HG03521 (cell line): ENCODE data around the gene MRTO4.
"Not testable (repeated sequence)": the region's sequence is repeated elsewhere in the genome, so short reads cannot be mapped to it uniquely, and the experiment has no call there.

Experiments
- ATAC-seq: cut with Tn5 transposase; IDR thresholded peaks from one replicate; pipeline ENCODE4 v1.9.1; 2021; ENCODE audit warnings: mild to moderate bottlenecking, moderate library complexity; ENCODE audit not compliant: unreplicated experiment

MRTO4 gene

DNA sequence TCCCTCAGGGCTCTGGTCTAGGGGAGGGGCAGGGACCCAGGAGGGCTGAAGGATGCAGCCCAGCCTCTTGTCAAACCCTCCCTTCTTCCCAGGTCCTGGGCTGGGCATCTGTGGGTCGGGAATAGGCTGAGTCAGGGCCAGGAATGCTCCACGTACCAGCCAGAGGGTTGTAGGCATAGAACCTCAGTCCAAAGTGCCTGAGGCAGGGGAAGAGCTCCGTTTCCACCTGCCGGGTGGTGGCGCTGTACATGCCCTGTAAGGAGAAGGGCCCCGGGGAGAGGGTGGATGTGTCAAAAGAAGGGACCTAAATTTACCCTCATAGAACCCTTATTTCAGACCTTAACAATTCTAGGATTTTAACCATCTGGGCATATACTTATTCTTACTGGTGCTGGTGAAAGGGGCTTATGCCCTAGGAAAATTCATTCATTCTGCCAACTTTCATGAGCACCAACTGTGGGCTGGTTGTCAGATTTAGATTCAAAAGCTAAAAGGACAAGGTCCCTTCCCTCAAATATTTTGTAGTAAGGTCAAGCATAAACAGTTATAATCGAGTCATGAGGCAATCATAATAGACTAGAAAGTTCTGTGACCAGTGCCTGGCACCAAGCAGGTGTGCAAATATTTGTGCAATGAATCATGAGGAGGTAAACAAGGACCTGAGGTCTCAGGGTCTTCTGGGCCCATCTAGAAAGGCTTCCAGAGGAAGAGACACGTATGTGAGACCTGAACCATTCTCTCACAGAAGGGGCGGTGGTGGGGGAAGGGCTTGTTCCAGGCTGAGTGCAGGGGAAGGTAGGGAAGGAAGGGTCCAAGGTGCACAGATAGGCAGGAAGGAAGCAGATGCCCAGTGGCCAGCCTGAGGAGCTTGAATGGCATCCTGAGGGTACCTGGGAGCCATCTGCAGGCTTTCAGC is 18.1 kb downstream of the MRTO4 start:
- ATAC-seq = not testable (repeated sequence)

DNA sequence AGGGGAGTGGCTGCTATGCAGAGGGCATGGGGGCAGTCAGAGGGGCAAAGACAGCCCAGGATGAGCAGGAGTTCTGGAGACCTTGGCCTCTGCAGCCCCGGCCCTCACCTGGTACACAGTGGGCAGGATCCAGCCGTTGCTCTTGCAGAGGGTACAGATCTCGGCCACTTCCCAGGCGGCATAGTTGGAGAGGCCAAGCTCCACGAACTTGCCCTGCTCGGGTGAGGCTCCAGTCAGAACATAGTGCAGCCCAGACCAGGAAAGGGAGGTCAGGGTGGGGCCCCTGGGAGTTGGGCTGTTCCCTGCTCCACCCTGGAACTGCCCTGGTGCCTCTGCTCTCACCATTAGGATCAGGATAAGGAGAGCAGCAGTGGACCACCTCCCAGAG is 18.7 kb downstream of the MRTO4 start:
- not testable (repeated sequence) for ATAC-seq

DNA sequence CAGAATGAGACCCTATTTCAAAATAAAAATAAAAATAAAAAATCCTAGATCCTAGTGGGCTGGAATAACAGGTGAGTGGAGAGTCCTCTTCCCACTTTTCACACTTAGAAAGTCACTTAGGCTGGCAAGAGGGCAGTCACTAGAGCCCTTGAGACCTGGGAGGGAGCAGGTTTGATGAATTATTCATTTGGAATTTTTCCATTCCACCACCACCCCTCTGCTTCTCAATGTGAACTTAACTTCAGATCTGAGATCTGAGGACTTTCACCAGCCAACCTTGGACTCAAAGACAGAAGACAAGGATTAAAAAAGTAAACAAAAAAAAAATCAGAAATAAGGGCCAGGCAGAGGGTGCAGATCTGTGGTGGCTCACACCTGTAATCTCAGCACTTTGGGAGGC is 20.5 kb downstream of the MRTO4 start:
- ATAC-seq = no peak

DNA sequence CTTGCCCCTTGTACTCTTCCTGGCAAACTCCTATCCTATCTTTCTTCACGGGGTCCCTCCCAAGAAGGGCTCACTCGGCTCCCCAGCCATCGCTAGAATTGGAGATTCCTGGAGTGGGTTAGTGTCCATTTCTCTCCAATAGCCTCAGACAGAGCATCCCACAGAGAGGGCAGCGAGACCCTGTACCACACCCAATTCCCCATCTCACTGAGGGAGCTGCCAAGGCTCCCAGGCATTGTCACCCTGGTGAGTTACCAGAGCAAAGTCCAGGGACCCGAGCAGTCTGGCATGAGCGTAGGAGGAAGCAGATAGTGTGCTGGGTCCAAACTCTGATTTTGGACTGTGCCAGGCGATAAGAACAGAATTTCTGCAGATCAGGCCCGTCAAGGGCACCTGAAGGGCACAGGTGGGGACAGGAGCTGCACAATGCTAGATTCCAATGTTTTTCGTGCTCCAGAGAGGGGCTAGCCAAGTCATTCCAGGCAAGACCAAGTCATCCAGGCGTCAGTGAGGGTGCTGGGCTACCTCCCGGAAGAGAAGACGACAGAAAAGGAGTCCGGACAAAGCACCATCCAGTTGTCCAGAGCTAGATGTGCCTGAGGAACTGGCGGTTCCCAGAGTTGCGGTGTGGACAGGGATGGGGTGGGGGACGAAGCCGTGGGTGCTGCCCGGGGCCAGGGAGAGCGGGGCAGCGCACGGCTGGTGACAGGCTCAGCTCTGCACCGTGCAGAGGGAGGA is 21.7 kb downstream of the MRTO4 start:
- no peak for ATAC-seq

DNA sequence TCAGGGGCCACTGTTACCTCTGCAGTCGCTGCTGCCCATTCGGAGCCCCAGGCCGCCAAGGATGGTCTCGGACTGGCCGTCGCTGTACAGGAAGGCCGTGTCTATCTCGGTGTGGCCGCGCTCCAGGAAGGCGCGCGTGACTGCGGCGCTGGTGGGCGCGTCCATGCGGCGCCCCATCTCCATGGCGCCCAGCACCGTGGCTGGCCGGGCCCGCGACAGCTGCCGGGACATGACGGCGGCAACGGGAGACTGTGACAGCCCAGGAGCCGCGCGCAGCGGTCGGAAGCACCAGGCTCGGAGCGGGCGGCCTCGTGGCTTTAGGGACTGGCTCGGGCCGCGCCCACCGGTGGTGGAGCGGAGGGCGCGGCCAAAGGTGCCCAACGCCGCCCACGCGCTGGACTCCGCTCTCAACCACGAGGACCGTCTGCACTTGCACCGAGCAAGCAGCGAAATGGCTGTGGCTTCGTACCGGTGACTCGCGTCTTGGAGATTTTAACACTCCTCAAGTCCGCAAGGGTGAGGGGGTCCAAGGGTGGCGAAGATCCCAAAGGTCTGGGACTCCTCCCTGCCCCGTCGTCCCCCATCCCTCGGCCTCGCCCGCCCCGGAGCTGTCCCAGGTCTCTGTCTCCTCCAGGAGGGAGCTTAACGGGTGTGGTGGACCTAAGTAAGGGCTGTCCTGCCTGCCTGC is 22.4 kb downstream of the MRTO4 start:
- ATAC-seq = not testable (repeated sequence)

DNA sequence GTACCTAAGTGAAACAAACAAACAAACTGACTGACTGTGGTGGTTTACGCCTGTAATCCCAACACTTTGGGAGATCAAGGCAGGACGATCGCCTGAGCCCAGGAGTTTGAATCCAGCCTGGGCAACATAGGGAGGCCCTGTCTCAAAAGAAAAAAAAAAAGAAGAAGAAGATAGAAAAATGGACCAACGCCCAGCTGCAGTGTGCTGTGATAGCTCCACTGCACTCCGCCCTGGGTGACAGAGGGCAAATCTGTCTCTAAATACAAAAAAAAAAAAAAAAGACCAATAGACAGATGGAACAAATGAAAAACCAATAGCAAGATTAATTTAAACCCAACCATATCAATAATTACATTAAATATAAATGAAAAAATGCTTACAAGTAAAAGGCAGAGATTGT is 23.0 kb downstream of the MRTO4 start:
- ATAC-seq = no peak

DNA sequence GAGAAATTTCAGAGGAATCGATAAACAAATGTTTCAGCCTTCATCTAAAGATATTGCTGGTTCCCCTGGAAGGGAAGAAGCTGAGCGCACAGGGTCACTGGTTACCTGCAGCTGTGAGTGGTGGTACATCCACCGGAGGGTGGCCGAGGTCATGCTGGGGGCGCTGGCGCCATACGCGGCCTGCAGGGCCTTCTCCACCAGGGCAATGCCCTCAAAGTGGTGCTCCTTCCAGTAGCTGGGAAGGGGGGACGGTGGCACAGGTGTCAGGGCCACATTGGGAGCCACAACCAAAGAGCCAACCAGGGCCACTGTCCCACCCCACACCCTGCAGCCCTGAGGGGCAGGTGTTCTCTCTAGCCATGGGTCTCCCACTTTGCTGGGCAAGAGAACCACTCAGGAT is 32.3 kb downstream of the MRTO4 start:
- no peak for ATAC-seq

DNA sequence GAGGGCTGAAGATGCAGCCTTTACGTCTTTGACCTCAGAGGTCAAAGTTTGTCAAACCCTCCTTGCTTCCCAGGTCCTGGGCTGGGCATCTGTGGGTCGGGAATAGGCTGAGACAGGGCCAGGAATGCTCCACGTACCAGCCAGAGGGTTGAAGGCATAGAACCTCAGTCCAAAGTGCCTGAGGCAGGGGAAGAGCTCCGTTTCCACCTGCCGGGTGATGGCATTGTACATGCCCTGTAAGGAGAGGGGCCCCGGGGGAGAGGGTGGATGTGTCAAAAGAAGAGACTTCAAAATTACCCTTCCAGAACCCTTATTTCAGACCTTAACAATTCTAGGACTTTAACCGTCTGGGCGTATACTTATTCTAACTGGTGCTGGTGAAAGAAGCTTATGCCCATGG is 33.3 kb downstream of the MRTO4 start:
- no peak for ATAC-seq

DNA sequence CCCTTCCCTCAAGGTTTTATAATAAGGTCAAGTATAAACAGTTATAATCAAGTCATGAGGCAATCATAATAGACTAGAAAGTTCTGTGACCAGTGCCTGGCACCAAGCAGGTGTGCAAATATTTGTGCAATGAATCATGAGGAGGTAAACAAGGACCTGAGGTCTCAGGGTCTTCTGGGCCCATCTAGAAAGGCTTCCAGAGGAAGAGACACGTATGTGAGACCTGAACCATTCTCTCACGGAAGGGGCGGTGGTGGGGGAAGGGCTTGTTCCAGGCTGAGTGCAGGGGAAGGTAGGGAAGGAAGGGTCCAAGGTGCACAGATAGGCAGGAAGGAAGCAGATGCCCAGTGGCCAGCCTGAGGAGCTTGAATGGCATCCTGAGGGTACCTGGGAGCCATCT is 33.8 kb downstream of the MRTO4 start:
- not testable (repeated sequence) for ATAC-seq

DNA sequence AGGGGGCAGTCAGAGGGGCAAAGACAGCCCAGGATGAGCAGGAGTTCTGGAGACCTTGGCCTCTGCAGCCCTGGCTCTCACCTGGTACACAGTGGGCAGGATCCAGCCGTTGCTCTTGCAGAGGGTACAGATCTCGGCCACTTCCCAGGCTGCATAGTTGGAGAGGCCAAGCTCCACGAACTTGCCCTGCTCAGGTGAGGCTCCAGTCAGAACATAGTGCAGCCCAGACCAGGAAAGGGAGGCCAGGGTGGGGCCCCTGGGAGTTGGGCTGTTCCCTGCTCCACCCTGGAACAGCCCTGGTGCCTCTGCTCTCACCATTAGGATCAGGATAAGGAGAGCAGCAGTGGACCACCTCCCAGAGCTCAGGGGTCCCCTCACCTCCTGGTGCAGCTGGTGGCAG is 34.2 kb downstream of the MRTO4 start:
- ATAC-seq = not testable (repeated sequence)

DNA sequence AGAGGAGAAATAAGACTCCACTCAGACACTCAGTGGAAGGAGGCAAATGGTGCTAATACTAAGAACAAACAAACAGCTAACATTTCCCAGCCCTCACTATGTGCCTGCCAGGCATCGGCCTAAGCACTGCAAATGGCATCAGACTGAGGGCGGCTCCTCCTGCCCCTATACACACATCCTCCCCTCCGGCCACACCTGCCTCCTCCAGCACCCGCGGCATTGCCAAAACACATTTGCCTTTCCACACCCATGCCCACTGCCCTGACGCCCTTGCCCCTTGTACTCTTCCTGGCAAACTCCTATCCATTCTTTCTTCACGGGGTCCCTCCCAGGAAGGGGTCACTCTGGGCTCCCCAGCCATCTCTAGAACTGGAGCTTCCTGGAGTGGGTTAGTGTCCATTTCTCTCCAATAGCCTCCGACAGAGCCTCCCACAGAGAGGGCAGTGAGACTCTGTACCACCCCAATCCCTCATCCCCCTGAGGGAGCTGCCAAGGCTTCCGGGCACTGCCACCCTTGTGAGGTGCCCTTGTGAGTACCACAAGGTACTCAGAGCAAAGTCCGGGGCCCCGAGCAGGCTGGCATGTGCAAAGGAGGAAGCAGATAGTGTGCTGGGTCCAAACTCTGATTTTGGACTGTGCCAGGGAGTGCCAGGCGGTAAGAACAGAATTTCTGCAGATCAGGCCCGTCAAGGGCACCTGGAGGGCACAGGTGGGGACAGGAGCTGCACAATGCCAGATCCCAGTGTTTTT is 36.0 kb downstream of the MRTO4 start:
- no peak for ATAC-seq

DNA sequence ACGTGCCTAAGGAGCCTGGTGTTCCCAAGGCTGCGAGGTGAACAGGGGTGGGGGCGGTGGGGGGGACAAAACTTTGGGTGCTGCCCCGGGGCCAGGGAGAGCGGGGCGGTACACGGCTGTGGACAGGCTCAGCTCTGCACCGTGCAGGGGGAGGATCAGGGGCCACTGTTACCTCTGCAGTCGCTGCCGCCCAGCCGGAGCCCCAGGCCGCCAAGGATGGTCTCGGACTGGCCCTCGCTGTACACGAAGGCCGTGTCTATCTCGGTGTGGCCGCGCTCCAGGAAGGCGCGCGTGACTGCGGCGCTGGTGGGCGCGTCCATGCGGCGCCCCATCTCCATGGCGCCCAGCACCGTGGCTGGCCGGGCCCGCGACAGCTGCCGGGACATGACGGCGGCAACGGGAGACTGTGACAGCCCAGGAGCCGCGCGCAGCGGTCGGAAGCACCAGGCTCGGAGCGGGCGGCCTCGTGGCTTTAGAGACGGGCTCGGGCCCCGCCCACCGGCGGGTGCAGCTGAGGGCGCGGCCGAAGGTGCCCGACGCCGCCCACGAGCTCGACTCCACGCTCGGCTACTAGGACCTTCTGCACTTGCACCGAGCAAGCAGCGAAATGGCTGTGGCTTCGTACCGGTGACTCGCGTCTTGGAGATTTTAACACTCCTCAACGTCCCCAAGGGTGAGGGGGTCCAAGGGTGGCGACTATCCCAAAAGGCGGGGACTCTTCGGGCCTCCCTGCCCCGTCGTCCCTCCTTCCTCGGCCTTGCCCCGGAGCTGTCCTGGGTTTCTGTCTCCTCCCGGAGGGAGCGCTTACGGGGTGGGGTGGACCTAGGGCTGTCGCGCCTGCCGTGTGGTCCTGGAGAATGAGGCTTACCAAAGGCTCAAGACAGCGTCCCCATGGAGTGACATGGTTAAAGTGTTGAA is 37.0 kb downstream of the MRTO4 start, which contains the start of gene AKR7A3:
Gene AKR7A3 (minus strand): TSS at position 447 of the 918 bp plus-strand sequence. CDS start 61 bp downstream, at position 386.
- ATAC-seq = not testable (repeated sequence)

DNA sequence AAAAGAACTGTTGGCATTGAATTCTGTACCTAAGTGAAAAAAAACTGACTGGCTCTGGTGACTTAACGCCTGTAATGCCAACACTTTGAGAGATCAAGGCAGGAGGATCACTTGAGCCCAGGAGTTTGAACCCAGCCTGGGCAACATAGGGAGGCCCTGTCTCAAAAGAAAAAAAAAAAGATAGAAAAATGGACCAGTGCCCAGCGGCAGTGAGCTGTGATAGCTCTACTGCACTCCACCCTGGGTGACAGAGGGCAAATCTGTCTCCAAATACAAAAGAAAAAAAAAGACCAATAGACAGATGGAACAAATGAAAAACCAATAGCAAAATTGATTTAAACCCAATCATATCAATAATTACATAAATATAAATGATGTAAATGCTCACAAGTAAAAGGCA is 37.6 kb downstream of the MRTO4 start:
- no peak for ATAC-seq

DNA sequence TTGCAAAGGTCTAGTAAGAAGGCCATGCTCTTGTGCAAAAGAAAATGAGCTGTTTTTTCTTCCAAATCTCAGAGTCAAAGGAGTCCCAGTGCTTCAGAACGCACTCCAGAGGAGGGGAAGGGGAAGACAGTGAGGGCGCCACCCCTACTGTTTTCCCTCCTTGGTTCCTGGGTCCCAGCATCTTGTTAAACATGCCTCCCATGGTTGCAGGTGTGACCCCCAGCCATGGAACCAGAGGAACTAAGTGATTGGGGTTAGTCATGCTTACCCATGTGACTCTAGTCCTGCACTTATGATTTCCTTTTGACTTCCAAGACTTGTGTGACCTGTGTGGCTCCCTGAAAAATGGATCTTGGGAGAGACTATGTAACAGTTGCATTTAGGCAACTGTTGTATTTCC is 43.0 kb downstream of the MRTO4 start:
- ATAC-seq = no peak

DNA sequence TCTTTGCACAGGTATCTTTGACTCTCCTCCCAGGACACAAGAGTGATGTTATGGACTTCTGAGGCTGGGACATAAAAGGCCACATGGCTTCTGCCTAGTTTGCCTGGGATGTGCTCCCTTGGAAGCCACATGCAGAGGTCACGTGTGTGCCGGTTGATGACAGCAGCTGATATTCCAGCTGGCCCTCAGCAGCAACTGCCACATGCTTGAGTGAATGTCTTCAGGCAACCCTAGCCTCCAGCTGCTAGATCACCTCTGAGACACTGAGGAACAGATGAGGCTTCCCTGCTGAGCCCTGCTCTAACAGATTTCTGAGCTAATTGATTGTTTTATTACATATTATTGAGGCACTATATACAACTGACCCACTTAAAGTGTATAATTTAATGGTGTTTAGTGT is 48.6 kb downstream of the MRTO4 start:
- no peak for ATAC-seq

DNA sequence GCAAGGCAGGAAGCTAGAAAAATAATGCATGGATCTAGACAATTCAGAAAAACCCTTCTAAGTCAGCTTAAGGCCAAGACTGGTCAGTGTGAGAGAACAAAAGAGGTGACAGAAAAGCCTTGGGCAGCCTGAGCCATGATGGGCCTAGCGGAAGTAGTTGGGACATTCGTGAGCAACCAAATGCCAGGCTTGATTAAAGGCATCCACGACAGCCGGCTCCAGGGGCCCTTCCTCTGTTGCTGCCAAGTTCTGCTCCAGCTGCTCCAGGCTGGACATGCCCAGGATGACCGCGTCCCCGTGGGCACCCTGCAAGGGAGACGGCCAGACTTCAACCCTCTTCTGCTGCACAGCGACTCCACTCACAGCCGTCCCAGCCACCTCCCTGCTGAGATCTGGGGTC is 52.5 kb downstream of the MRTO4 start:
- not testable (repeated sequence) for ATAC-seq

DNA sequence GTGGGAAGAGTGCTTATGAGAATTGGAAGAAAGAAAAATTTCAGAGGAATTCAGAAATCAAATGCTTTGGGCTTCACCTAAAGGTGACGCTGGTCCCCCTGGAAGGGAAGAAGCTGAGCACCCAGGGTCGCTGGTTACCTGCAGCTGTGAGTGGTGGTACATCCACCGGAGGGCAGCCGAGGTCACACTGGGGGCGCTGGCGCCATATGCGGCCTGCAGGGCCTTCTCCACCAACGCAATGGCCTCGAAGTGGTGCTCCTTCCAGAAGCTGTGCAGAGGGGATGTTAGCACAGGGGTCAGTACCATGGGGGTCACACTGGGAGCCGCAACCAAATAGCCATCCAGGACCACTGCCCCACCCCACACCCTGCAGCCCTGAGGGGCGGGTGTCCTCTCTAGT is 54.3 kb downstream of the MRTO4 start:
- ATAC-seq = no peak

DNA sequence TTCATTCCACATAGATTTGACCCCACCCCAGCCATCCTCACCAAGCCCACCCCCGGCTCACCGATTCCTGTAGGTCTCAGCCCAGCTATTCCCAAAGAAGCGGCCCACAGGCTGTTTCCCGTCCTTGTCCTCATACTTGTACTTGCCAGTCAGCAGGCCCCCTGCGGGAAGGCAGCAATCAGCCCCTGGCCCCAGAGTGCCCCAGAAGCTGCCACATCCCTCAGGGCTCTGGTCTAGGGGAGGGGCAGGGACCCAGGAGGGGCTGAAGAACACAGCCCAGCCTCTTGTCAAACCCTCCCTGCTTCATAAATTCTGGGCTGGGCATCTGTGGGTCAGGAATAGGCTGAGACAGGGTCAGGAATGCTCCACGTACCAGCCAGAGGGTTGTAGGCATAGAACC is 55.3 kb downstream of the MRTO4 start:
- ATAC-seq = no peak

DNA sequence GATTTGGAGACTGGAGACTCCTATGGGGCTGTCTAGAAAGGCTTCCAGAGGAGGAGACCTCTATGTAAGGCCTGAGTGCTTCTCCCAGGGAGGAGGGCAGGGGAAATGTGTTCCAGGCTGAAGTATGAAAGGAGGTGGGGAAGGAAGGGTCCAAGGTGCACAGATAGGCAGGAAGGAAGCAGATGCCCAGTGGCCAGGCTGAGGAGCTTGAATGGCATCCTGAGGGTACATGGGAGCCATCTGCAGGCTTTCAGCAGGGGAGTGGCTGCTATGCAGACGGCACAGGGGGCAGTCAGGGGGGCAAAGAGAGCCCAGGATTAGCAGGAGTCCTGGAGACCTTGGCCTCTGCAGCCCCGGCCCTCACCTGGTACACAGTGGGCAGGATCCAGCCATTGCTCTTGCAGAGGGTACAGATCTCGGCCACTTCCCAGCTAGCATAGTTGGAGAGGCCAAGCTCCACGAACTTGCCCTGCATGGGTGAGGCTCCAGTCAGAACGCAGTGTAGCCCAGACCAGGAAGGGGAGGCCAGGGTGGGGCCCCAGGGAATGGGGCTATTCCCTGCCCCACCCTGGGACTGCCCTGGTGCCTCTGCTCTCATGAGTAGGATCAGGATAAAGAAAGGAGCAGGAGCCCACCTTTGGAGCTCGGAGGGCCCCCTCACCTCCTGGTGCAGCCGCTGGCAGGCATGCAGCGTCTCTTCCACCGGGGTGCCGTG is 56.3 kb downstream of the MRTO4 start:
- ATAC-seq = no peak
